ENCODE data around the gene ATF6. TPM values are rescaled to one million over a fixed set of nuclear protein-coding genes. Genes with fewer than 3 reads are reported as not detected.

ATF6 gene
- total RNA-seq, 1 experiment from 2014 or later = 16.4 TPM

DNA sequence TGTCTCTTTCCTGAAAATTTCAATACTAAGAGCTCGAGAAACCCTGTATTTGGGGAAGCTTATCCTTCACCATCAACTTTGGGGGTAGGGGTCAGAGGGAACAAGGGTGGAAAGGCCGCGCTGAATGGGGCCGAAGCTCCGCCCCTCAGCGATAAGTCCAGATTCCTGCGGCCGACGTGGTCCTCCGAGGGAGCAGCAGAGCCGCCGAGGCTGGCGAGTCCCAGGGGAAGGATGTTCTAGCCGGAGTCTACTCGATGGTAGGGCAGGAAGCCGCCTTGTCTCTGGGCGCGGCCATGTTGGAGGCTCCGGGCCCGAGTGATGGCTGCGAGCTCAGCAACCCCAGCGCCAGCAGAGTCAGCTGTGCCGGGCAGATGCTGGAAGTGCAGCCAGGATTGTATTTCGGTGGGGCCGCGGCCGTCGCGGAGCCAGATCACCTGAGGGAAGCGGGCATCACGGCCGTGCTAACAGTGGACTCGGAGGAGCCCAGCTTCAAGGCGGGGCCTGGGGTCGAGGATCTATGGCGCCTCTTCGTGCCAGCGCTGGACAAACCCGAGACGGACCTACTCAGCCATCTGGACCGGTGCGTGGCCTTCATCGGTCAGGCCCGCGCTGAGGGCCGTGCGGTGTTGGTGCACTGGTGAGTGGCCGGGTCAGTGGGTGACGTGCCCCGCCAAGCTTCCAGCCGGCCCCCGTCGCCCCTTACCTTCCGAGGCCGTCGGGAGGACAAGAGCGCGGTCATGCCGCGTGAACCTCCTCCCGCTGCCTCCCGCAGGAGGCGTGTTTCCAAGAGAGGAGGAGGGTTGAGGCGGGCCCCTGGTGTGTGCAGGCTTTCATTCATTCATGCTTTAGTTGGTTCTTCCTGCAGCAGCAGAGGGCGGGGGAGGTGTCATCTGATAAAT lies 16.4 kb upstream of the ATF6 start, which contains the start of gene DUSP12:
Gene DUSP12 (plus strand): TSS at position 278 of the 899 bp plus-strand sequence. CDS start 16 bp downstream, at position 294.
- in situ Hi-C loops (cut with HindIII; ENCODE audit: low pct_unique_long_range_greater_than_20kb, low sequenced_read_pairs) (loop anchor here (25.0 kb wide), 1 partner anchor 212 kb away; the partner anchor contains the start of gene FCGR3A), intact Hi-C loops (cut with micrococcal nuclease; ENCODE audit: unreplicated experiment) (loop anchor here (10.0 kb wide), 2 partner anchors 215 to 265 kb away; no protein-coding TSS in a partner anchor)
- peak; percentile 98 for ATAC-seq
- ChIA-PET POLR2A (interaction anchor here (0.6 kb wide), 1 partner anchor 217 kb away, joined by 4 read pairs; no protein-coding TSS in a partner anchor), CTCF (interaction anchor here (0.5 to 0.9 kb wide), 2 partner anchors 11 to 23 kb away, joined by 4 to 8 read pairs; no protein-coding TSS in a partner anchor)
- DNase-seq (ENCODE audit: low read depth, low spot score) = no peak
- no TSS peak for BruUV-seq (replicated peaks)
- peaks cover 20% of the 10 kb centered on the region; the same call in 1 of the 2 replicates for H3K36me3 ChIP-seq (ENCODE audit: control insufficient read depth, insufficient read depth, low read length)
- no peaks in the 10 kb centered on the region for H3K27me3 ChIP-seq (ENCODE audit: control insufficient read depth, insufficient read depth, low read length)
- H3K27ac ChIP-seq (ENCODE audit: low read length) = peak within 1 kb of the TSS; percentile 86
- H3K4me3 ChIP-seq (ENCODE audit: low read depth in 2 of 2, low read length in 2 of 2) = peak within 1 kb of the TSS; percentile 74 to 90
- TF ChIP-seq SIN3A (IDR thresholded peaks at IDR 0.05; ENCODE audit: borderline replicate concordance, insufficient read depth, low read depth, low read length) = peak; percentile 30; the same call in 1 of the 2 replicates
- TF ChIP-seq, protein P1, sequence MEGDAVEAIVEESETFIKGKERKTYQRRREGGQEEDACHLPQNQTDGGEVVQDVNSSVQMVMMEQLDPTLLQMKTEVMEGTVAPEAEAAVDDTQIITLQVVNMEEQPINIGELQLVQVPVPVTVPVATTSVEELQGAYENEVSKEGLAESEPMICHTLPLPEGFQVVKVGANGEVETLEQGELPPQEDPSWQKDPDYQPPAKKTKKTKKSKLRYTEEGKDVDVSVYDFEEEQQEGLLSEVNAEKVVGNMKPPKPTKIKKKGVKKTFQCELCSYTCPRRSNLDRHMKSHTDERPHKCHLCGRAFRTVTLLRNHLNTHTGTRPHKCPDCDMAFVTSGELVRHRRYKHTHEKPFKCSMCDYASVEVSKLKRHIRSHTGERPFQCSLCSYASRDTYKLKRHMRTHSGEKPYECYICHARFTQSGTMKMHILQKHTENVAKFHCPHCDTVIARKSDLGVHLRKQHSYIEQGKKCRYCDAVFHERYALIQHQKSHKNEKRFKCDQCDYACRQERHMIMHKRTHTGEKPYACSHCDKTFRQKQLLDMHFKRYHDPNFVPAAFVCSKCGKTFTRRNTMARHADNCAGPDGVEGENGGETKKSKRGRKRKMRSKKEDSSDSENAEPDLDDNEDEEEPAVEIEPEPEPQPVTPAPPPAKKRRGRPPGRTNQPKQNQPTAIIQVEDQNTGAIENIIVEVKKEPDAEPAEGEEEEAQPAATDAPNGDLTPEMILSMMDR (IDR thresholded peaks at IDR 0.05) = peak; percentile 54
- peak; percentile 51 for TF ChIP-seq TCF7L2 (IDR thresholded peaks at IDR 0.05; ENCODE audit: low read depth, low read length)
- TF ChIP-seq POLR2AphosphoS5 (IDR thresholded peaks at IDR 0.05; ENCODE audit: low read depth, low read length) = peak; percentile 86
- TF ChIP-seq, protein P2, sequence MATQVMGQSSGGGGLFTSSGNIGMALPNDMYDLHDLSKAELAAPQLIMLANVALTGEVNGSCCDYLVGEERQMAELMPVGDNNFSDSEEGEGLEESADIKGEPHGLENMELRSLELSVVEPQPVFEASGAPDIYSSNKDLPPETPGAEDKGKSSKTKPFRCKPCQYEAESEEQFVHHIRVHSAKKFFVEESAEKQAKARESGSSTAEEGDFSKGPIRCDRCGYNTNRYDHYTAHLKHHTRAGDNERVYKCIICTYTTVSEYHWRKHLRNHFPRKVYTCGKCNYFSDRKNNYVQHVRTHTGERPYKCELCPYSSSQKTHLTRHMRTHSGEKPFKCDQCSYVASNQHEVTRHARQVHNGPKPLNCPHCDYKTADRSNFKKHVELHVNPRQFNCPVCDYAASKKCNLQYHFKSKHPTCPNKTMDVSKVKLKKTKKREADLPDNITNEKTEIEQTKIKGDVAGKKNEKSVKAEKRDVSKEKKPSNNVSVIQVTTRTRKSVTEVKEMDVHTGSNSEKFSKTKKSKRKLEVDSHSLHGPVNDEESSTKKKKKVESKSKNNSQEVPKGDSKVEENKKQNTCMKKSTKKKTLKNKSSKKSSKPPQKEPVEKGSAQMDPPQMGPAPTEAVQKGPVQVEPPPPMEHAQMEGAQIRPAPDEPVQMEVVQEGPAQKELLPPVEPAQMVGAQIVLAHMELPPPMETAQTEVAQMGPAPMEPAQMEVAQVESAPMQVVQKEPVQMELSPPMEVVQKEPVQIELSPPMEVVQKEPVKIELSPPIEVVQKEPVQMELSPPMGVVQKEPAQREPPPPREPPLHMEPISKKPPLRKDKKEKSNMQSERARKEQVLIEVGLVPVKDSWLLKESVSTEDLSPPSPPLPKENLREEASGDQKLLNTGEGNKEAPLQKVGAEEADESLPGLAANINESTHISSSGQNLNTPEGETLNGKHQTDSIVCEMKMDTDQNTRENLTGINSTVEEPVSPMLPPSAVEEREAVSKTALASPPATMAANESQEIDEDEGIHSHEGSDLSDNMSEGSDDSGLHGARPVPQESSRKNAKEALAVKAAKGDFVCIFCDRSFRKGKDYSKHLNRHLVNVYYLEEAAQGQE (IDR thresholded peaks at IDR 0.05; ENCODE audit: insufficient read depth in 1 of 2, low read depth in 2 of 2, low read length in 1 of 2) = no peak
- H3K9me3 ChIP-seq (ENCODE audit: control insufficient read depth, insufficient read depth, low read depth, low read length) = no peaks in the 10 kb centered on the region
- peaks cover 8% of the 10 kb centered on the region for H3K4me1 ChIP-seq (ENCODE audit: control insufficient read depth, insufficient read depth, low read length)

DNA sequence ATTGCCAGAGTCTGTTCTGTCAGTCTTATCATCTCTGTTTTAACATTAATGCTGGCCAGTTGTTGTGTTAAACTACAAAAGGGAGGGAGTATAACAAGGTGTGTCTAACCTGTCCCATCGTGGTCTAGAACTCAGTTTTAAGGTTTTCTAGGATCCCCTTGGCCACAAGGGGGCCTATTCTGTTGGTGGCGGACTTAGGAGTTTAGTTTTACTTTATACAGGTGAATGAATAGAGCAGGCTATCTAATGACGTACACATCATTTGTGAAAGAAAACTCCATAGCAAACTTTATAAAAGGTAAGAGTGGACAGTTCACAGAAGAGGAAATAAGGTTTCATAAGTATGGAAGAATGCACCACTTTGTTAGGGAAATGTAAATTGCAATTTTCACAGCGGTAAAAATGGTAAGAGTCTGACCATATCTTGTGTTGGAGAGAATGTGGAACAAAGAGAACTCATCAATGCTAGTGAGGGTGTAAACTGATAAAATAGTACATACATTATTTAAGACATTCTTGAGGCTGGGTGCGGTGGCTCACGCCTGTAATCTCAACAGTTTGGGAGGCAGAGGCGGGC lies 2.5 kb upstream of the ATF6 start:
- no peaks in the 10 kb centered on the region for H3K27me3 ChIP-seq (ENCODE audit: control insufficient read depth, insufficient read depth, low read length)
- no peaks in the 10 kb centered on the region for H3K9me3 ChIP-seq (ENCODE audit: control insufficient read depth, insufficient read depth, low read depth, low read length)
- DNase-seq (ENCODE audit: low read depth, low spot score) = peak; percentile 42
- in situ Hi-C loops (cut with HindIII; ENCODE audit: low pct_unique_long_range_greater_than_20kb, low sequenced_read_pairs) (no loop called here), intact Hi-C loops (cut with micrococcal nuclease; ENCODE audit: unreplicated experiment) (loop anchor here (2.0 to 10.0 kb wide), 2 partner anchors 273 to 631 kb away; no protein-coding TSS in a partner anchor)
- peak overlapping the region; percentile 29 to 42 for H3K4me3 ChIP-seq (ENCODE audit: low read depth in 2 of 2, low read length in 2 of 2)
- ChIA-PET POLR2A (no interaction called here), CTCF (interaction anchor here (1.6 kb wide), 1 partner anchor 274 kb away, joined by 7 read pairs; no protein-coding TSS in a partner anchor)
- peak; percentile 53; the same call in 1 of the 2 replicates for ATAC-seq
- BruUV-seq (replicated peaks) = no TSS peak
- peaks cover 7% of the 10 kb centered on the region; the same call in 1 of the 2 replicates for H3K36me3 ChIP-seq (ENCODE audit: control insufficient read depth, insufficient read depth, low read length)
- peak overlapping the region; percentile 14; the same call in 1 of the 2 replicates for H3K27ac ChIP-seq (ENCODE audit: low read length)
- TF ChIP-seq, protein P2 (IDR thresholded peaks at IDR 0.05; ENCODE audit: insufficient read depth in 1 of 2, low read depth in 2 of 2, low read length in 1 of 2) = no peak
- TF ChIP-seq, protein P1 (IDR thresholded peaks at IDR 0.05) = peak; percentile 82
- TF ChIP-seq TCF7L2 (IDR thresholded peaks at IDR 0.05; ENCODE audit: low read depth, low read length) (no peak), SIN3A (IDR thresholded peaks at IDR 0.05; ENCODE audit: borderline replicate concordance, insufficient read depth, low read depth, low read length) (no peak), POLR2AphosphoS5 (IDR thresholded peaks at IDR 0.05; ENCODE audit: low read depth, low read length) (no peak)
- peaks cover 6% of the 10 kb centered on the region; the same call in 1 of the 2 replicates for H3K4me1 ChIP-seq (ENCODE audit: control insufficient read depth, insufficient read depth, low read length)

All from Panc1 (cell line).